Right lobe of liver (tissue), 4 donors: ENCODE results near the gene TTC39C.

ENCODE experiments used
- CTCF ChIP-seq, 4 donors: fragments of 200-600 bp in 3 of 4; fragments of 450-650 bp in 1 of 4; IDR thresholded peaks; one replicate each; pipeline versions ENCODE4 v1.5.1 to v1.8.0; 2016 to 2022; ENCODE audit warnings: antibody characterized with exemption in 4 of 4, mild to moderate bottlenecking in 2 of 4
- POLR2A ChIP-seq: fragments of 450-650 bp; IDR thresholded peaks from one replicate; pipeline ENCODE4 v1.6.1; 2017; ENCODE audit warnings: antibody characterized with exemption, mild to moderate bottlenecking
- donor health status: DM: no; HTN: no; CAD: no.
- donor health status: DM: no; HTN: no; CAD: no.
- donor health status: DM: no; HTN: yes; CAD: no.

DNA sequence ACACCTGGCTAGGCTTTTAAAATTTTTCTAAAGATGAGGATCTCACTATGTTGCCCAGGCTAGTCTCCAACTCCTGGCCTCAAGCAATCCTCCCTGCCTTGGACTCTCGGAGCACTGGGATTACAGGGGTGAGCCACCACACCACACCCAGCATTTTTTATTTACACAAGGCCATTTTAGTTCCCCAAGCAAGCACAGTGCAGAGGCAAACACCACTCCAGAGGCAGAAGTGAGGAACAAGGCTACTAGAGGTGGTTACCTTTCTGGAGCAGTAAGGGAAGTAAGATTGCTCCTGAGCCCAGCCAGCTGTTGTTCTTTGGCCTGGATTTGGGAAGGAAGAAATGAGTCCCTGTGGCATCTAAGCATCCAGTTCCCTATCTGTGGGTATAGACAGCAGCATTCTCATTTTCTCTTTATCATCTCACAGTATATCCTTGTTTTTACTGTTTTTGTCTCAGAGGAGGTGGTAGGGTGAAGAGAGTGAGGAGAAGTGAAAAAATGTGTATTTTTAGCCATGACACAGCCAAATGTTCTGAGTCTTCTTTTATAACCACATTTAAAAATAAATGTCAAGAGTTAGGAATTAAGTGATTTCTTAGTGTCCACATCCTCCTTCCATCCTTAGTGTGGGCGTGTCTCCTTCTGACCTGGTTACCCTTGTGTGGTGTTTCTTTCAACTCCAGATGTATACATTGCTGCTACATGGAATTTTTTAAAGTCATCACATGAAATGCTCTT, 10.5 kb upstream of the TTC39C start:
- TF ChIP-seq CTCF (IDR thresholded peaks at IDR 0.05) (no peak), POLR2A (no peak)
